SH-SY5Y (cell line): ENCODE data around the gene PDLIM1.

Experiments used
- GATA2 ChIP-seq: IDR thresholded peaks from 2 replicates; pipeline ENCODE4 v1.6.1; 2011; ENCODE audit warnings: mild to moderate bottlenecking, low read depth, low read length
- GATA3 ChIP-seq: IDR thresholded peaks from 2 replicates; pipeline ENCODE4 v1.6.1; 2011; ENCODE audit warnings: low read depth, mild to moderate bottlenecking, low read length, moderate library complexity

GRCh38 chr10:95249467-95249866 lies 41.3 kb downstream of the PDLIM1 start:
- TF ChIP-seq GATA2 = no peak
- no peak for TF ChIP-seq GATA3
